Activated naive CD8-positive, alpha-beta T cell treated with anti-CD3 and anti-CD28 coated beads for 36 hours (primary cell): ENCODE results near the gene OR6K3. TPM values are rescaled to one million over a fixed set of nuclear protein-coding genes. Genes with fewer than 3 reads are reported as not detected.
"Not testable (repeated sequence)": the region's sequence is repeated elsewhere in the genome, so short reads cannot be mapped to it uniquely, and the experiment has no call there.

ENCODE experiments used
- DNase-seq: peaks from one replicate; pipeline ENCODE4 v3.0.0; 2021
- H3K27ac Mint-ChIP-seq: one replicate; pipeline ENCODE4 v1.8.0; 2022; ENCODE audit warnings: mild to moderate bottlenecking, moderate library complexity, mixed read lengths
- H3K27me3 Mint-ChIP-seq: one replicate; pipeline ENCODE4 v1.8.0; 2022; ENCODE audit warnings: mild to moderate bottlenecking, mixed read lengths
- H3K36me3 Mint-ChIP-seq: one replicate; pipeline ENCODE4 v1.8.0; 2021; ENCODE audit warnings: mild to moderate bottlenecking, mixed read lengths
- H3K4me1 Mint-ChIP-seq: one replicate; pipeline ENCODE4 v1.8.0; 2021; ENCODE audit warnings: mixed read lengths
- H3K4me3 Mint-ChIP-seq: one replicate; pipeline ENCODE4 v1.8.0; 2022; ENCODE audit warnings: mild to moderate bottlenecking, moderate library complexity, mixed read lengths
- H3K9me3 Mint-ChIP-seq: one replicate; pipeline ENCODE4 v1.8.0; 2022; ENCODE audit warnings: mixed read lengths
- total RNA-seq, 2 experiments: library from RNA; stranded (reverse); gene quantifications; one replicate each; pipeline ENCODE4 v1.2.3, GENCODE V29; 2021

OR6K3 gene
- total RNA-seq, 2 experiments from 2014 or later: not detected

DNA sequence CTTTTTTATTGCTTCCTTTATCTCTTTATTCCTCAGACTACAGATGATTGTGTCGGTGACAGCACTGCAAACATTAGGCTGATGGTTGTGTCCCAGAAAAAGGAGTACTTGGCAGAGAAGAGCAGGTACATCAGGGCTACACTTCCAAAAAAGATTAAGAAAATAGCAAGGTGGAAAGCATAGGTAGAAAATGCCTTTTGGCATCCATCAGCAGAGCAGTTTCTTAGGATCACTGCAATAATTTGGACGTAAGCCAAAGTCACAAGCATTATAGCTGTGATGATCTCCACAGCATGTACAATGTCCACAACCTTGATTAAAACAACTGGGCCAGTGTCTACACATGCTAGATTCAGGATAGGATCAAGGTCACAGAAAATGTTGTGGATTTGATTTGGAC, 25.9 kb downstream of the OR6K3 start:
- Mint-ChIP-seq H3K36me3 (no peaks in the 10 kb centered on the region), H3K27ac (no peak overlapping the region), H3K4me1 (no peaks in the 10 kb centered on the region), H3K9me3 (peaks cover 1% of the 10 kb centered on the region), H3K27me3 (peaks cover 5% of the 10 kb centered on the region), H3K4me3 (no peak overlapping the region)
- no peak for DNase-seq

GRCh38 chr1:158692356-158692755, 28.2 kb downstream of the OR6K3 start:
- Mint-ChIP-seq H3K4me3 (no peak overlapping the region), H3K4me1 (no peaks in the 10 kb centered on the region), H3K9me3 (peaks cover 1% of the 10 kb centered on the region), H3K27ac (no peak overlapping the region), H3K27me3 (peaks cover 6% of the 10 kb centered on the region), H3K36me3 (no peaks in the 10 kb centered on the region)
- DNase-seq: no peak

GRCh38 chr1:158691907-158692306, 28.6 kb downstream of the OR6K3 start:
- Mint-ChIP-seq H3K36me3 (no peaks in the 10 kb centered on the region), H3K27ac (no peak overlapping the region), H3K27me3 (peaks cover 9% of the 10 kb centered on the region), H3K9me3 (peaks cover 1% of the 10 kb centered on the region), H3K4me1 (no peaks in the 10 kb centered on the region), H3K4me3 (no peak overlapping the region)
- no peak for DNase-seq

- H3K9me3 Mint-ChIP-seq: not testable (repeated sequence)
Measured at GRCh38 chr1:158691149-158691548, 29.4 kb downstream of the OR6K3 start.

GRCh38 chr1:158689875-158690274, 30.6 kb downstream of the OR6K3 start:
- Mint-ChIP-seq H3K4me3 (no peak overlapping the region), H3K36me3 (no peaks in the 10 kb centered on the region), H3K27me3 (peaks cover 8% of the 10 kb centered on the region), H3K4me1 (no peaks in the 10 kb centered on the region), H3K9me3 (peaks cover 1% of the 10 kb centered on the region), H3K27ac (no peak overlapping the region)
- DNase-seq: no peak

More at GRCh38 chr1:158691149-158691548, 29.4 kb downstream of the OR6K3 start:
- H3K4me1 Mint-ChIP-seq, H3K4me3 Mint-ChIP-seq, DNase-seq, H3K27ac Mint-ChIP-seq, H3K27me3 Mint-ChIP-seq, H3K36me3 Mint-ChIP-seq: not testable (repeated sequence)

- Mint-ChIP-seq H3K9me3 (peaks cover 1% of the 10 kb centered on the region), H3K4me3 (no peak overlapping the region), H3K36me3 (no peaks in the 10 kb centered on the region), H3K4me1 (no peaks in the 10 kb centered on the region), H3K27me3 (peaks cover 8% of the 10 kb centered on the region), H3K27ac (no peak overlapping the region)
- no peak for DNase-seq
Measured at GRCh38 chr1:158689110-158689509, 31.4 kb downstream of the OR6K3 start.

GRCh38 chr1:158688343-158688742, 32.2 kb downstream of the OR6K3 start:
- H3K36me3 Mint-ChIP-seq, DNase-seq, H3K4me3 Mint-ChIP-seq, H3K27ac Mint-ChIP-seq, H3K4me1 Mint-ChIP-seq, H3K9me3 Mint-ChIP-seq: not testable (repeated sequence)
- peaks cover 12% of the 10 kb centered on the region for H3K27me3 Mint-ChIP-seq

GRCh38 chr1:158687037-158687436, 33.5 kb downstream of the OR6K3 start:
- H3K36me3 Mint-ChIP-seq: no peaks in the 10 kb centered on the region
- H3K9me3 Mint-ChIP-seq: peaks cover 1% of the 10 kb centered on the region
- no peaks in the 10 kb centered on the region for H3K4me1 Mint-ChIP-seq
- DNase-seq: no peak
- H3K27me3 Mint-ChIP-seq: peaks cover 12% of the 10 kb centered on the region
- H3K4me3 Mint-ChIP-seq: no peak overlapping the region
- H3K27ac Mint-ChIP-seq: no peak overlapping the region

- Mint-ChIP-seq H3K9me3 (peaks cover under 1% of the 10 kb centered on the region), H3K36me3 (no peaks in the 10 kb centered on the region), H3K27ac (no peak within 1 kb of the TSS), H3K27me3 (peaks cover 16% of the 10 kb centered on the region), H3K4me3 (no peak within 1 kb of the TSS), H3K4me1 (no peaks in the 10 kb centered on the region)
- DNase-seq: no peak
Measured at GRCh38 chr1:158686111-158687009, 34.2 kb downstream of the OR6K3 start, which contains the start of gene SPTA1. SPTA1 (minus strand) TSS chr1:158686715; CDS start chr1:158686517, 198 bp downstream.

DNA sequence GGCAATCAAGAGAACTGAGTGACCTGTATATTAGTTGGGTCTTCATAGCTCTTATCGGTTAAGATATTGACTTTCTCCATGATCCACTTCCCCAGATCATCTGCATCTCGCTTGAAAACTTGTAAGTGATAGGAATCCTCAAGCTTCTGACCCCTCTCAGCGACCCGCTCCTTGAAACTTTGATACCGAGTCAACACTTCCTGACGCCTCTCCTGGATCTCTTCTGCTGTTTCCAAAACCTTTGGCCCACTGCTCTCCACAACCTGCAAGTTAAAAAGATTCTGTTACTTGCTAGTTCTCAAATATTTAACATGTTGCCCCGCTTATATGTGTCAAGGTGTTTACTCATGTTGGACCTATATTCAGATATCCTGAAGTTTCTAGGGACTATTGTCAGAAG, 35.4 kb downstream of the OR6K3 start:
- Mint-ChIP-seq H3K27me3 (peaks cover 18% of the 10 kb centered on the region), H3K27ac (no peak overlapping the region), H3K9me3 (no peaks in the 10 kb centered on the region), H3K4me3 (no peak overlapping the region), H3K4me1 (no peaks in the 10 kb centered on the region), H3K36me3 (no peaks in the 10 kb centered on the region)
- DNase-seq: no peak

GRCh38 chr1:158681606-158682005, 38.9 kb downstream of the OR6K3 start:
- DNase-seq: no peak
- H3K36me3 Mint-ChIP-seq: no peaks in the 10 kb centered on the region
- H3K9me3 Mint-ChIP-seq: no peaks in the 10 kb centered on the region
- H3K4me1 Mint-ChIP-seq: no peaks in the 10 kb centered on the region
- no peak overlapping the region for H3K4me3 Mint-ChIP-seq
- H3K27ac Mint-ChIP-seq: no peak overlapping the region
- H3K27me3 Mint-ChIP-seq: peaks cover 20% of the 10 kb centered on the region

DNA sequence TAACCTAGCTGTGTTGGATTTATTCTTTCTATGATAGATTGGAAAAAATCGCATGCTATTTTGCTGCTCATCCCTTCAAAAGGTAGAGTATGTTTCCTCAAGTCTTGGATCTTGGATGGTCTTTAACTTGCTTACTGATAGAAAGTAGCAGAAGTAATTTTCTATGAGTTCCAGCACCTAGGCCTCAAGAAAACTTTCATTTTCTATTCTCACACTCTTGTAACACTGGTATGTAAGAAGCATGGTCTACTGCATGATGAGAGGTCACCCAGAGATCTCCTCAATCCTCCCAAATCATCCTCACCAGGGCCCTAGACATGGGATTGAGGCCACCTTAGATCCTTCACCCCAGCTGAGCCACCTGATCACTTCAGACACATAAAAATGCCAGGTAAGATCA, 41.2 kb downstream of the OR6K3 start:
- H3K9me3 Mint-ChIP-seq: no peaks in the 10 kb centered on the region
- peaks cover 16% of the 10 kb centered on the region for H3K27me3 Mint-ChIP-seq
- H3K27ac Mint-ChIP-seq: no peak overlapping the region
- peaks cover 2% of the 10 kb centered on the region for H3K4me1 Mint-ChIP-seq
- no peak for DNase-seq
- no peak overlapping the region for H3K4me3 Mint-ChIP-seq
- H3K36me3 Mint-ChIP-seq: no peaks in the 10 kb centered on the region

DNA sequence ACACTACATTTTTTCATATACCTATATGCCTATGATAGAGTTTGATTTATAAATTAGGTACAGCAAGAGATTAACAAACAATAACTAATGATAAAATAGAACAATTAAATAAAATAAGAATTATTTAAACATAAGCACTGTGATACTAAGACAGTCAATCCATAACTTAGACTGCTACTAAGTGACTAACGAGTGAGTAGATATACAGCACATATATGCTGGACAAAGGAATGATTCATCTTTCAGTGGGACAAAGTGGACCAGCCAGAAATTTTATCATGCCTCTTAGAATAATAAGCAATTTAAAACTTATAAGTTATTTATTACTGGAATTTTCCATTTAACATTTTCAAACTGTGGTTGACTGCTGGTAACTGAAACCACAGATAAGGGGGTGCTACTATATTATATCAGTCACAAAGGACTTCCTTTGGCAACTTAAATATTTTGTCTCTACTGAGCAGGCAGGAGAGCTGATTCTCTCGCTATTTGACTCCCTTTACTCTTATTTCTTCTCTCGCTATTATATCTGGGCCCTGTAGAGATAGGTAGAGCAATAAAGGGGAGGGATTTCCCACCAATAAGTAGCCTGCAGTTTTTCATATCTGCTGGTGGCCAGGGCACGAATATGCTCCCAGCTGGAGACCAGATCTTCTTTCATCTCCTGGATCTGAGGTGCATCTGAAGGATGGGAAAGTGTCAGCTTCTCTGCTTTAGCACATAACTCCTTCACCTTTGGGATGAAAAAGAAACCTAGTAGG, 44.8 kb downstream of the OR6K3 start:
- no peak for DNase-seq
- Mint-ChIP-seq H3K4me1 (peaks cover 2% of the 10 kb centered on the region), H3K4me3 (no peak overlapping the region), H3K9me3 (no peaks in the 10 kb centered on the region), H3K27me3 (peaks cover 6% of the 10 kb centered on the region), H3K27ac (peak overlapping the region; percentile 16), H3K36me3 (no peaks in the 10 kb centered on the region)

DNA sequence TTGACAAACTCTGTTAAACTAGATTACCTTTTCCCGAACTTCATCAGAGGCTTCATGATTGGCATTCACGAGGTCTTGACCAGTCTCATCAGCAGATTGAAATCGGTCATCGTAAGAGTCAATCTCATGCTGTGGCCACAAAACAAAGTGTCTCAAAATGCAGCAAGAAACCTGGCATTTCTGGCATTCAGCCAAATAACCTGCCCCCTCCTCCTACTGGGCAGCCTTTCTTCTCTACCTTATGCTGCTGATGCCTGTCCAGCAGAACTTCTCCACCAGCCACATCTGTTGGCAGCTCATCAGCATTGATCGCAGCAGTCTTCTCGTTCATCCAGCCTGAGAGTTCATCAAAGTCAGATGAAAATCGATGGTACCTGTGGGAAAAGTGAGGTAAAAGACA, 46.2 kb downstream of the OR6K3 start:
- H3K4me3 Mint-ChIP-seq: no peak overlapping the region
- no peak overlapping the region for H3K27ac Mint-ChIP-seq
- no peak for DNase-seq
- H3K27me3 Mint-ChIP-seq: peaks cover 6% of the 10 kb centered on the region
- H3K36me3 Mint-ChIP-seq: no peaks in the 10 kb centered on the region
- peaks cover 2% of the 10 kb centered on the region for H3K4me1 Mint-ChIP-seq
- H3K9me3 Mint-ChIP-seq: no peaks in the 10 kb centered on the region
